HG02840 (cell line): ENCODE results near the gene ANXA3.

Experiments used
- ATAC-seq: cut with Tn5 transposase; IDR thresholded peaks from one replicate; pipeline ENCODE4 v1.9.1; 2021; ENCODE audit warnings: mild to moderate bottlenecking, moderate library complexity, moderate number of reproducible peaks; ENCODE audit not compliant: unreplicated experiment, low FRiP score

ANXA3 gene

DNA sequence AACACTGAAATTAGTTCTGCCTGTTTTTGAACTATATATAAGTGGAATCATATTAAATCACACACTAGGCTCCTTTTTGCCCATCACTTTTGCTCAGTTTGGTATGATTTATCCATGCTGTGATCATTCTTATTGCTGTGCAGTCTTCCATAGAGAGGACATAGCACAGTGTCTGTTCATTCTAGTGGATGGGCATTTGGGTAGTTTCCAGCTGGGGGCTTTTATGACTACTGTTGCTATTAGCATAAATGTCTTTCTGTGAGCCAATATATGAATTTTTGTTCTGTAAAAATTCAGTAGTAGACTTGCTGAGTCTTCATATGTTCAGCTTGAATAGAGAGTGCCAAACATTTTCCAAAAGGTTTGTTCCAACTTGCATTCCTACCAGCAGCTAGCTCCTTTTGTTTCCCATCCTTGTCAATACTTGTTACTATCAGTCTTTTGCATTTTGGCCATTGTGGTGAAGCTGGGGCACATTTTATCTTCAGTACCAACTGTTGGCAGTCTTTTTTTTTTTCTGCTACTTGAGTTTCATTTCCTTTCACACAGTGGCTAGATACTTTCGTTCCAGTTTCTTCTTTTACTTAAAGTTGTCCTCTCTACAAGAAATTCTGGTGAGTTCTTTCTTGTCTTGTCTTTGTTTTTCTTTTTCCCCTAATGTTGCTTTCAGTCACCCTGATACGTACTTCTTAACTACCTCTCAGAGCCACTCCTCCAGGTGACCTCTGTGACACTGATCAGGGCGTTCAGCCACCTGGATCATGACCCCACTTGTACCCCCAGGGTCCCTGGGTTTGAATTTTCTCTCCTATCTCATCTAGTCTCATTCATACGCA, 87.0 kb downstream of the ANXA3 start:
- ATAC-seq = peak; percentile 61

DNA sequence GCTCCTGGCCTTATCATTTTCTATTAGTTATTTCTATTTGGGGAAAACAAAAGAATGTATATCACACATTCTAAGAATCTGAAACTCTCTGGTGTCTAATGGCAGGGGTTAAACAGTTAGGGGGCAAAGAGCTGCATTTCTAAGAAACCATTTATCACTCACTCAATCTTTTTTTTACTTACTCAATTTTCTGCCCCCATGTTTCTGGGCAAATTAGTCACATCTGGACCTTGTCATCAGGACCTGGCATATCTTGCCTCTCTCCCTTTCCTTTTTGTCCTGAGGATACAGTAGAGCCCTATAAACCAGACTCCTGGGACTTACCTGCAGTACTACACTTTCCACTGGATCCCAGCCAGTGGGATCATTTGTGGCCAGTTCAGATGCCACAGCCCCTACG, 89.1 kb downstream of the ANXA3 start:
- no peak for ATAC-seq

DNA sequence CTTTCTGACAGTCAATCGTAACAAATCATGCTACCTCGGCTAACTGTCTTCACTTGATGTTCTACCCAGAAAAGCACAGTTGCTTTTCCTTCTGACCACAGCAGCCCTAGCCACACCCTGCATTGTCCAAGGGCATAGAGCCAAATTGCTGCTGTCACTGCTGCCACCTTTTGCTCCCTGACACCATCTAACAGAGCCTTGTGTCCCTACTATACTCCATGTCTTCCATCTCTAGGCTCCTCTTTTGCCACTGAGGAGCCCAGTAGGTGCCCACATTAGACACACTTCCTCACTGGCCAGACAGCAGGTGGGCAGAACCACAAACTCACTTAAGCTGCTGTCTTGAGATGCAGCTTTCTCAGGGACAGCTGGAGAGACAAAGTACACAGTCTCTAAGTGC, 91.4 kb downstream of the ANXA3 start:
- no peak for ATAC-seq

DNA sequence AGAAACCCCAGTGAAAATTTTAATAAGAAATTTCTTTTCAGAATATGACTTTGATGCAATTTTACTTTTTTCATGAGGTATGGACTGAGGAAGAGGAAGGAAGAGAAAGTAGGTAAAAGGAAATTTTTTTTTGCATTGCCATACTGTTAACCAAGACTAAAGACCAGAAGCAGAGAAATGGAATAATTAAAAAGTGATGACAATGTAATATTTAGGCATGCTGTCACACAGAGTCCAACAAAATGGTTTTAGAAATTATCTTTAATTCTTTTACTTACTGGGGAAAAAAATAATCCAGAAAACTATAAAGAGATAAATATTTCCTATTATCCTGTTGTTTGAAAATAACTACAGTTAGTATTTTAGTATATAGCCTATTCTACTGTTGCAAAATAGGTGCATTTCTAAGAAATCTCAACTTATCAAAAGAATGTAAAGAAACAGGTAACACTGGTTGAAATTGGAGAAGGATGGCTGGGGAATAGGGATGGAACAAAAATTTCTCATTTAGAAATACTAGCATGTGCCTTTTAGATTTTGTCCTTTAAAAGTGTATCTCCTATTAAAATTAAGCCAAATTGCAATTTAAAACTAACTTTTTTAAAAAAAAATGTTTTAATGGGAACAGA, 92.6 kb downstream of the ANXA3 start:
- ATAC-seq = no peak

DNA sequence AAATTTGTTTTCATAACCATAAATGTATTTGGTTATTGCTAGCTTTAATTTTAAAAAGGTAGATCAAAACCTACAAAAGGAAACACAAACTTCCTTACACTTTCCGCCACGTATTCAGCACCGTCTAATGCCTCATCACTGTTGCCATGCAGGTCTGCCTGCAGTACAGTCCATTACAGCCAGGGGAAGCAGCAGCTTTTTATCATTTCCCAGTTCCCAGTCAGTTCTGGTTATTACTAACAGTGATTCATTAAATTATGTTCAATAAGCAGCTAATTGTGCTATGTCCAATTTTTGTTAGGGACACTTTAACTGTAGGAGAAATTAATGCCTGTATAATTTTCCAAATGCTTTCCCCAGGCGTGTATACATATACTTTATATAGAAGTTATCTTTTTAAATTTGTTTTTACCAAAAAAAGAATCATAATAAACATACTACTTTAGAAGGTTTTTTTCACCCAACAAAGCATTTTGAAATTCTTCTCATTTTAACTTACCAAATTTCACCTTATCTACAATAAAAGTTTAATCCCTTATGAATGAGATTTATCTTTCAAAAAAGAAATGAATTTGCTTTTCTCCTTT, 93.3 kb downstream of the ANXA3 start:
- ATAC-seq = peak; percentile 88

DNA sequence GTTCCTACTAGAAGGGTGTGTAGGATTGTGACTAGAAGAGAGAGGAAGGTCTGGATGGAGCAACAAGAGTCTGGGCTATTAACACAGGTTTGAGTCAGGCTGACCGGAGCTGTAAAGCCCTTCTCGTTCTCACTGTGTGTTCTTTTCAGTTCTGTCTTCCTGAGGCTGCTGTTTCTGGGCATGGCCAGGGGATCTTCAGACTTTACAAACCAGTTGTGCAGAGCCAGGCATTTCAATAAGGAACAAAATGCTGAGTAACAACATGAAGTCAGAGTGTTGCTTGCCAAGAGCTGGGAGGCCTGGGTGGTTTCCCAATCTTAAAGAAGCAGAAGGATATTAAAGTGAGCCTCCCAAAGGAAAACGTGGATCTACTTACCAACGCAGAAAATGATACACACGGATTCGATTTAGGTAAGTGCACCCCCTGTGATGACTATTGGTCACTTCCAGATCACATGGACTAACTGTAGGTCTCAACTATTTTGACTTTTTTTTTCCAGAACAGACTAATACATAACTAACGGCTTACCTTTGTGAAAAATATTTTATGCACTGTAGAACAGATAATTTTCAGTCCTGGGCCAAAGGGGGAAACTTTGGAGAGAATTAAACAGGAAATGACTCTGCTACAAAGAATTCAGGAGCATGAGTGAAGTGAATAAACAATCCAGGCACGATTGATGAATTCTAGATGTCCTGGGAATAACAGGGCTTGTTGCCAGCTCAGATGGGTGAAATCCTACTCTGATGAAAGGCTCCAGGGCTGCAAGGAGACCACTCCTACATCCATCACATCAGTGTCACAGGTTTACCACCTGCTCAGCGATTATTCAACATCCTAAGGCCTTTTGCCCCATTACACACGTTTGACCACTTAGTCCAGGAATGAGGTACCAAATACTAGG, 94.5 kb downstream of the ANXA3 start:
- no peak for ATAC-seq

DNA sequence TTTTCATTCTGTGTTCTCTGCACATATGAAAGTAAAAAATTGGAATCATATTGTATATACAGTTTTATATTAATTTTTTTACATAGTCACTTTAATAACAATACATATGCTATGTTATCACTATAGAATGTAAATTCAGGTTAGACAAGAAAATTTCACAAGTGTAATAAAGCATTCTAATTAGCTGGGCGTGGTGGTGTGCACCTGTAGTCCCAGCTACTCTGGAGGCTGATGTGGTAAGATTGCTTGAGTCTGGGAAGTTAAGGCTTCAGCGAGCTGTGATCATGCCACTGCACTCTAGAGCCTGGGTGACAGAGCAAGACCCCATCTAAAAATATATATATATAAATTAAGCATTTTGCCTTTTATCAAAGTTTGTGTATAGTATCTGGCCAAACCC, 95.7 kb downstream of the ANXA3 start:
- ATAC-seq = no peak

DNA sequence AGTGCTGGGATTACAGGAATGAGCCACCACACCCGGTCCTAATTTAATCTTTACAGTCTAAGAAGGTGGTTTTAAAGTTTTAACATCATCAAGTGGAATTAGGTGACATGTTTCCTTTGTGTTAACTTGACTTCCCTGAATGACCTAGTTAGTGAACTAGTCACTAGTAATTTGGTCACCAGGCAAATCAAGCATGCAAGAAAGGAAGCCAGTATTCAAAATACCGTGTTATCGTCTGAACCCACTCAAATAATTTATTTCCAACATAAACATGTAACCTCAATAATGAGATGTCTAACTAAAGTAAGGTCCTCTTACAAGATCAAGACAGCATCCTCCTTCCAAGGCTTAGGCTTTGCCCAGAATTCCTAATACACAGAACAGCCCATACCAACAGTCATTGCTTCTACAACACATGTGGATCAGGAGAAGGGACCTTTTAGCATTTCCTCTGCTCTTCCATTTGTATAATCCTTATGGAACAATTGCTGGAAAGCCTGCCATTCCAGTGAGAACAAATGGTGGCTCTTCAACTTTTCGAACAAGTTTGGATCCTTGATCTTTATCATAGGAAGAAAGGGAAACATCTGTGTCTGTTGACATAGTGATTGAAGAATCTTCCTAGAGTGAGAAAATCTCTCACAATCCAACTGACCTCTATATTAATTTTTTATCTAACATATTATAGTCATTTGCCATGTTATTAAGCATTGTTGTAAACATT, 97.2 kb downstream of the ANXA3 start:
- no peak for ATAC-seq

DNA sequence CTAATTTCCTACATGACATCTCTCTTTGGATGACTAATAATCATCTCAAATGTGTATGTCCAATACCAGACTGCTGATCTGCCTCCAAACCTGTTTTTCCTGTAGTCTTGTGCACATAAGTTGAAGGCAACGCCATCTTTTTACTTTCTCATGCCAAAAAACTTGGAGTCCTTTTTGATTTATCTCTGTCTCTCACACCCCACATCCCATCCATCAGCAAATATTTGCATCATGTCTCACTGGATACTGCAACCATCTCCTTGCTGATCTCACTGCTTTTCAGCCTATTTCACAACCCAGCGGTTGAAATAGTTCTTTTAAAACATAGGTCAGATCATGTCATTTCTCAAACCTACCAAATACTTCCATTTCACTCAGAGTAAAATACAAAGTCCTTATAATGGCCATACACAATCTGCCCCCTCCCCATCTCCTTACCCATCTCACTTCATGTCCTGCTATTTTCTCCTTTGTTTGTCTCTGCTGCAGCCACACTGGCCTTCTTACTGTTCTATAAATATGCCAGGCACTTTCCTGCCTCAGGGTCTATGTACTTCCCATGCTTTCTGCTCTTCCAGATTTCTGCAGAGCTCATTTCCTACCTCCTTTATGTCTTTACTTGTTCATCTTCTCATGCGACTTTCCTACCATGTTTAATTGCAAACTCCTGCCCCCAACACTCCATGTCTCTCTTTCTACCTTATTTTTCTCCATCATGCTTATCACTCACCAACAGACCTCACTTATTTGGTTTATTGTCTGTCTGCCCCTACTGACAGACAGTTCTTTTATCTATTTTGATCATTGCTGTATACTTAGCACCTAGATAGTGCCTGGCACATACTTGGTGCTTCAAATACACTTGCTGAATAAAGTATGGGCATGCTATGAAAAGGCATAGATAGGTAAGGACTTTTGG, 98.8 kb downstream of the ANXA3 start:
- ATAC-seq = no peak

DNA sequence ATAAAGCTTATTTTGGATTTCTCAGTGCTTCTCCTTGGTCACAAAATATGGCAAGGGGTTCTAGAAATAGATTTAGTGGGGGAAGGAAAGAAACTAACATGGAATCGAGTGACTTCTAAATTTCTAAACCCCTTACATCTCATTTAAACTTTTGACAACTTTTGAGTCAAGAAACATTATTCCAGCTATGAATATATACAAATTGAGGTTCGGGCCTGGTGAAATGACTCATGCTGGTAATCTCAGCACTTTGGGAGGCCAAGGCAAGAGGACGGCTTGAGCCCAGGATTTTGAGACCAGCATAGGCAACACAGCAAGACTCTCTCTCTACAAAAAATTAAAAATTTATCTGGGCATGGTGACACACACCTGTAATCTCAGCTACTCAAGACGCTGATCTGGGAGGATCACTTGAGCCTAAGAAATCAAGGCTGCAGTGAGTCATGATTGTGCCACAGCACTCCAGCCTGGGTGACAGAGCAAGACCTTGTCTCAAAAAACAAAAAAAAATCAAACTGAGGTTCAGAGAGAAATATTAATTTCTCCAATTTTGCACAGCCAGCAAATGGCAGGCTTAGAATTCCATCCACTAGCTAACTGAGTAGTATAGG, 99.8 kb downstream of the ANXA3 start:
- no peak for ATAC-seq

DNA sequence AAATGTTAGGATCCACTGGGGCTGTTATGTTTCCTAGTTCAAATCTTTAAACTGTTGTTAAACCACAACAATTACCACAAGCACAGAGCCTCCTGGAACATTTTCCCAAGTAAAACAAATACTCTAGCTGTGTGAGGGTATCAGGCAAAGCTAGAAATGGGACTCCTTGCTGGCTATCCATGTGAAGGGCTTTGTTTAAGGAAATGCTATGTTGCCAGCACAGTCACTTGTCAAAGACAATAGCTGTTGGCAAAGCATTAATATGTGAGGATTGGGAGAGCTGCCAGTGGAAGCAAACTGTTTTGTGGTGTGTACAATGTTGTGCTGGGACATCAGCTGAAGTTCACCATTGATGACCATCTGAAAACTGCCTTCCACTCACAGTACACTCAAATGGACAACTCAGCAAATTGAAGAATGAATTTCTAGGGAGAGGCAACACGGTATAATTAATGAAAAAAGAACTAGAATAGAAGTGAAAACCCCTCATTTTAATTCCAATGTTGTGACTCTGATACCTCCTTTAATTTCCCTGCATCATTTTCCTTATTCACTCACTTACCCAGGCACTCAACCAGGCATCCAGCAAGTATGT, 100.8 kb downstream of the ANXA3 start:
- no peak for ATAC-seq

DNA sequence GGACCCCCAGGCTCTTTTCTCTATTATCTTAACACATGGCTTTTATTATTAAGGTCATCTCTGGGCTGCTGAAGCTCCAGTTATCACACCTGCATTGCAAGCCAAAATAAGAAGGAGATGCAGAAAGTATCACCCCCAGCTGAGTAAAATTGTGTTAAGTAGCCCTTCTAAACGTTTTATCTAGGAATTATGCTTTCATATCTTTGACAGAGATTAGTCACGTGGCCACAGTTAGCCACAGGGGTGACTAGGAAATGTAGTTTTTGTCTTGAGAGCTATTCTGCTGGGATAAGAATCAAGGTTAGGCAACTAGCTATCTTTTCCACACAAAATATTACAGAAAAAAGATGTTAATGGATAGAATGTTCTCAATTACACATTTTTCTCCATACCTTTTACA, 102.1 kb downstream of the ANXA3 start:
- ATAC-seq = no peak

DNA sequence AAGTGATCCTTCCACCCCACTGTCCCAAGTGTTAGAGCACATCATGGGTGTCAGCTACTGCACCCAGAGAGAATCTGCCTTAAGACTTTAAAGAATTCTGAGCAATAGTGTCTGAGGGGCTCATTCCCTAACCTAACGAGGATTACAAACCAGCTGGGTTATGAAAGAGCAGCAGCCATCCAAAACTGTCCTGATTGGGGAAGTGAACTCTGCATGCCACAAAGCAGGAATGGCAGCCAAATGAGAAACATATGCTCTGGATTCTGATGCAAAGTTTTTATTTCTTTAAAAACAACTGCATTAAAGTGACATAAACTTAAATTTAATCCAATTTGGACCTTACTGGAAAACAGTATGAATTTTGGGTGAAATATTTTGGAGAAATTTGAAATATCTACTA, 103.2 kb downstream of the ANXA3 start:
- no peak for ATAC-seq

DNA sequence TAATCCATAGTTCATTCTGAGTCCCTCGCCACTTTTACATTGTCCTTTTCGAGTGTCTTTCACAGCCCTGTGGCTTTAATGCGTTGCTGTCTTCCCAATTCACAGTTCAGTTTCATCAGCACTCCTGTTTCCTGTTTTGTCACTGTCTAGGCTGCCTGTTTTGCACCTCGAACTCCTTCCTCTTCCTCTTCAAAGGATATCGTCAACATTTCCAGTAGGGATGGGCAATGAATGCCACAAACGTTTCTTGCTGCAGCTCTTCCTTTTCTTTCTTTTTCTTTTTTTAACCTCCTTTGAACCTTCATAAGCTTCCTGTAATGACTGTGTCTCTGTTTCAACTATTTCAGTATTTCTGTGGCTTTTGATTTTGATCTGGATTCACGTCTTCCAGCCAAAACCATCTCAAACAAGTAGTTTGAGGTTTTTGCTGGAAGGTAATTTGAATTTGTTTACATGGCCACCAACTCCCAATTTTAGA, 105.4 kb downstream of the ANXA3 start:
- ATAC-seq = no peak

DNA sequence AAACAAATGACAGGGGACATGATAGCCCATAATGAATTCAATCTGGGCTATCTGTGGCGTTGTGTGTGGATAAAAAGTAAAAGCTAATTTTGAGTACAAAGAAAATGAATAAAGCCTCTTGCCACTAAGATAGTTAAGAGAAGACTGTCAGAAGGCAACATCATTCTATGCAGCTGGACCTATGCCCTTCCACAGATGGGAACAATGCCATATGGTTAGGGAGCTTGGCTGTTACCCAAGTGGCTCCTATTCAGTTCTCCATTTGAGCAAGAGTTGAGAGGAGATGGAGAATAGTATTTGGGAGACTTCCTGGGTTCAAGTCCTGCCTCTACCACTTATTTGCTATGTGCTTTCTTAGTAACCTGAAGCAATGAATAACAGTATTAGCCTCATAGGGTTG, 107.7 kb downstream of the ANXA3 start:
- no peak for ATAC-seq

DNA sequence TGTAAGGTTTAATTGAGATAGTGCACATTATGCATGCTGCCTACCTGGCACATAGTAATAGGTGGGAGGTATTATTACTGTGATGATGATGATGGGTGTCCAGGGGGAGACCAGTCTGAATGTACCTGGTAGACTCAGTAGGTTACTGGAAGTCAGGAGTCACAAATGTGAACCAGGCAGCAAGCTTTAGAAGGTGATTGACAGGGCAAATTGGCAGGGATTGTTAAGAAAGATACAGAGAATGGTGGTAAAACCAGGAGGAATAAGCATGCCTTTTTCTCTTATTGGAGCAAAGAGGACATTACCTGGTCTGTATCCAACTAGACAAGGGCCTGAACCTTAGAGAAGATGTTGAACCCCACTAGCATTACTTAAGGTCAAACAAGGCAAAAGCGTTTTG, 108.1 kb downstream of the ANXA3 start:
- ATAC-seq = no peak
